T-helper 17 cell (primary cell): ENCODE results near the gene ARID4B. TPM values are rescaled to one million over a fixed set of nuclear protein-coding genes. Genes with fewer than 3 reads are reported as not detected.
"Not testable (repeated sequence)": the region's sequence is repeated elsewhere in the genome, so short reads cannot be mapped to it uniquely, and the experiment has no call there.

Source experiments
- ATAC-seq: fragments of 150-1000 bp; cut with Tn5 transposase; 2 replicates; pipeline ENCODE4 v1.10.0; 2021; ENCODE audit warnings: mild to moderate bottlenecking, moderate library complexity
- DNase-seq, 3 donors: peaks; one replicate each; pipeline versions ENCODE4 v3.0.0 to v3.0.0-alpha.2; 2020 to 2021
- H3K9me3 ChIP-seq: one replicate; pipeline ENCODE4 v1.7.0; 2013; ENCODE audit warnings: low read length, mild to moderate bottlenecking; ENCODE audit not compliant: control insufficient read depth, poor library complexity, severe bottlenecking
- H3K27ac Mint-ChIP-seq: one replicate; pipeline ENCODE4 v1.8.0; 2022; ENCODE audit warnings: mild to moderate bottlenecking, moderate library complexity, mixed read lengths
- H3K27me3 Mint-ChIP-seq: one replicate; pipeline ENCODE4 v1.8.0; 2022; ENCODE audit warnings: mixed read lengths
- H3K36me3 Mint-ChIP-seq: one replicate; pipeline ENCODE4 v1.8.0; 2022; ENCODE audit warnings: low read depth, mixed read lengths
- H3K4me1 Mint-ChIP-seq: one replicate; pipeline ENCODE4 v1.8.0; 2022; ENCODE audit warnings: mild to moderate bottlenecking, mixed read lengths
- H3K4me3 Mint-ChIP-seq: one replicate; pipeline ENCODE4 v1.8.0; 2022; ENCODE audit warnings: mild to moderate bottlenecking, moderate library complexity, mixed read lengths
- total RNA-seq, 4 donors: library from RNA in 2 of 4; stranded (reverse) in 2 of 4; gene quantifications; one replicate each; pipeline ENCODE4 v1.2.3 and lab custom pipeline; 2022 to 2026

ARID4B gene
- total RNA-seq, 2 donors from 2014 or later = 163 to 182 TPM

DNA sequence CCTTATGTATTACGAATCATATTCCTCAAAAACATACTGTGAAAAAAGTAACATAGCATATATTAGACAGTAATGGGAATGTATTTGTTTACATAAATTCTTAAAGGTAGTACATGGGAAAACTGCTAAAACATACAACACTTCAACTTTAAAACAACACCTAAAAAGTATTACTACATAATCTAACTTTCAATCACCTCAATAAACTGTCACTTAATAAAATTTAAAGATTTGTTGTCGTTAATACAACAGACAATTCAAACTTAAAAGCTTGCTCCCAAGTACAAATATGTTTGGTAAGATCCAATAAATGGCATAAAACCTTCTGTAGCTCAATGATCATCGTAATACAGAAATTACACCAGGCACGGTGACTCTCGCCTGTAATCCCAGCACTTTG is 3.7 kb downstream of the ARID4B start:
- DNase-seq (no peak), ATAC-seq (no peak)
- Mint-ChIP-seq H3K27me3 (no peaks in the 10 kb centered on the region), H3K4me1 (peaks cover 47% of the 10 kb centered on the region), H3K36me3 (peaks cover 21% of the 10 kb centered on the region), H3K4me3 (peak overlapping the region; percentile 87), H3K27ac (no peak overlapping the region)
- H3K9me3 ChIP-seq = no peaks in the 10 kb centered on the region

DNA sequence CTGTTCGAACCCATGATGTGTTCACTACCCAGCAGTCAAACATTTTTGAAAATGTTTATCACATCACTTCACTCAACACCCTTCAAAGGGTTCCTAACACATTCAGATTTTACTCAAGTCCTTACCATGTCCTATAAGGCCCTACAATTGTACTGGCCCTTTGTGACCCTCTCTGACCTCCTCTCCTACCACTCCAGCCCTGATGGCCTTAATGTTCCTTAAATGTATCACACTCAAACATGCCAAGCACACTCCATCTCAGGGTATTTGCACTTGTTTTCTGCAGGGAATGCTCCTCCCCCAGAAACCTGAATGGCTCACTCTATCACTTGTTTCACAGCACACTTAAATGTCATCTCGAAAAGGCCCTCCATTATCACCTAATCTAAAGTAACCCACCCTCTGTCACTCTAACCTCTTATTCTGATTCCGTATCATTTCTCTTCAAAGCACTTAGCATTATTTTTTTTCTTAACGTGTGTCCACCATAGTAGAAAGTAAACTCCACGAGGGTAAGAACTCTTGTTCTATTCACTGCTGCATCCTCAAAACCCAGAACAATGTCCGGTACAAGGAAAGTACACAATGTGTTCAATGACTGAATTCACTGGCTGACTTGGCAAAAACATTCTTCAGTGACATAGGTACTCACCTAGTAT is 7.3 kb downstream of the ARID4B start:
- Mint-ChIP-seq H3K27me3 (no peaks in the 10 kb centered on the region), H3K27ac (peak overlapping the region; percentile 90), H3K36me3 (peaks cover 19% of the 10 kb centered on the region), H3K4me3 (peak overlapping the region; percentile 71), H3K4me1 (peaks cover 61% of the 10 kb centered on the region)
- DNase-seq (no peak), ATAC-seq (no peak)
- H3K9me3 ChIP-seq = no peaks in the 10 kb centered on the region

DNA sequence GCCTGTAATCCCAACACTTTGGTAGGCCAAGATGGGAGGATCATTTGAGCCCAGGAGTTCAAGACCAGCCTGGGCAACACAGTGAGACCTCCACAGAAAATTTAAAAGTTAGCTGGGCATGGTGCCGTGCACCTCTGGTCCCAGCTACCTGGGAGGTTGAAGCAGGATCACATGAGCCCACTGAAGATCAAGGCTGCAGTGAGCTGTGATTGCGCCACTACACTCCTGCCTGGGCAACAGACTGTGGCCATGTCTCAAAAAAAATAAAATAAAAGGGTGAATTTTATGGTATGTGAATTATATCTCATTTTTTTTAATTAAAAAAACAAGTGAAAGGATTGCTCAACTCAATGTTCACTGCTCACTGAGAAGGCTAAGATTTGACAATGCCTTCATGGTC is 8.7 kb downstream of the ARID4B start:
- no peak for DNase-seq
- peak overlapping the region; percentile 15 for H3K4me3 Mint-ChIP-seq
- no peak for ATAC-seq
- H3K4me1 Mint-ChIP-seq = peaks cover 62% of the 10 kb centered on the region
- no peaks in the 10 kb centered on the region for H3K27me3 Mint-ChIP-seq
- H3K27ac Mint-ChIP-seq = peak overlapping the region; percentile 74
- peaks cover 19% of the 10 kb centered on the region for H3K36me3 Mint-ChIP-seq
- H3K9me3 ChIP-seq = no peaks in the 10 kb centered on the region

DNA sequence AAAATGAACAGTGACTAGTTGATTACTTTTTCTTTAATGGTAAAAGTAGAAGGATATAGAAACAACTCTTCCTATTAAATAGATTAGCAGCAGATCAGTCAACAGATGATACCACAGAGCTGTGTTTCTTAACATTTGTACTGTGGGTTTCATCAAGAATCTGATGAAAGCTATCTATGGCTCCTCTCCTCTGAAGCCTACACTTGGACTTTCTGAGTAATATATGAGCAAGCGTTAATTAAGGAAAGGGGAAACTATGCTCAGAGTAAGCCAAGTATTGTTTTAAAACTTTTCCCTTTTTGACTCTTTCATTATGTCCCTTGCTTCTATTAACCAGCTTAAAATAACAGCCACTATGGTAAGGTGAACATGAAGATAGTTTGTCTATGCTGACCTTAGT is 10.8 kb downstream of the ARID4B start:
- peaks cover 13% of the 10 kb centered on the region for H3K36me3 Mint-ChIP-seq
- no peaks in the 10 kb centered on the region for H3K9me3 ChIP-seq
- no peak overlapping the region for H3K27ac Mint-ChIP-seq
- DNase-seq = no peak
- ATAC-seq = no peak
- H3K27me3 Mint-ChIP-seq = no peaks in the 10 kb centered on the region
- peaks cover 63% of the 10 kb centered on the region for H3K4me1 Mint-ChIP-seq
- H3K4me3 Mint-ChIP-seq = peak overlapping the region; percentile 9

DNA sequence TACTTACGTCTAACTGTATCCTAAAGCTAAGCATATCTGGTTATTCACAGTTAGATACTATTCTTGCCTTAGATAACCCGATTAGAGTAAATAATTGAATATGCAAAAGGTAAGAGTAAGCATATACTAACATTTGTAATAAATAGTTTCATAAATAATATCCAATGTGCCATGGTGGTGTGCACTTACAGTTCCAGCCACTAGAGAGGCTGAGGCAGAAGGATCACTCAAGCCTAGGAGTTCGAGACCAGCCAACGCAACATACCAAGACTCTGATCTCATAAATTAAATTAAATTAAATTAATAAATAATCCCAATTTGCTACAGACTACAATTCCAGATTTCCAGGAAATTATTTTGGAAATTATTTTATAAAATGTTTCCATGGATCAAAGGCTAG is 12.2 kb downstream of the ARID4B start:
- no peak overlapping the region for H3K27ac Mint-ChIP-seq
- H3K4me3 Mint-ChIP-seq = no peak overlapping the region
- ATAC-seq (no peak), DNase-seq (no peak)
- no peaks in the 10 kb centered on the region for H3K9me3 ChIP-seq
- H3K36me3 Mint-ChIP-seq = peaks cover 10% of the 10 kb centered on the region
- peaks cover 59% of the 10 kb centered on the region for H3K4me1 Mint-ChIP-seq
- no peaks in the 10 kb centered on the region for H3K27me3 Mint-ChIP-seq

DNA sequence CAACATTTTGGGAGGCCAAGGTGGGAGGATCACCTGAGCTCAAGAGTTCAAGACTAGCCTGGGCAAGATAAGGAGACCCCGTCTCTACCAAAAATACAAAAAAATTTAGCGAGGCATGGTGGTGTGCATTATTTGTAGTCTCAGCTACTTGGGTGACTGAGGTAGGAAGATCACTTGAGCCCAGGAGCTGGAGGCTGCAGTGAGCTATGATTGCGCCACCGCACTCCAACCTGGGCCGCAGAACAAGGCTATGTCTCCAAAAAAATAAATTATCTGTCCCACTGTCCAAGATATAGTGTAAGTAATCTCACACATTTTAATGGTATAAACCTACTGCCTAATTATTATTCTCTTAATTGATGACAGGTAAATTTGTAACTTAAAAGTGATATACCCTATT is 12.8 kb downstream of the ARID4B start:
- Mint-ChIP-seq H3K27ac (peak overlapping the region; percentile 8), H3K27me3 (no peaks in the 10 kb centered on the region), H3K36me3 (peaks cover 5% of the 10 kb centered on the region), H3K4me3 (no peak overlapping the region), H3K4me1 (peaks cover 57% of the 10 kb centered on the region)
- no peak for DNase-seq
- H3K9me3 ChIP-seq = no peaks in the 10 kb centered on the region
- no peak for ATAC-seq

DNA sequence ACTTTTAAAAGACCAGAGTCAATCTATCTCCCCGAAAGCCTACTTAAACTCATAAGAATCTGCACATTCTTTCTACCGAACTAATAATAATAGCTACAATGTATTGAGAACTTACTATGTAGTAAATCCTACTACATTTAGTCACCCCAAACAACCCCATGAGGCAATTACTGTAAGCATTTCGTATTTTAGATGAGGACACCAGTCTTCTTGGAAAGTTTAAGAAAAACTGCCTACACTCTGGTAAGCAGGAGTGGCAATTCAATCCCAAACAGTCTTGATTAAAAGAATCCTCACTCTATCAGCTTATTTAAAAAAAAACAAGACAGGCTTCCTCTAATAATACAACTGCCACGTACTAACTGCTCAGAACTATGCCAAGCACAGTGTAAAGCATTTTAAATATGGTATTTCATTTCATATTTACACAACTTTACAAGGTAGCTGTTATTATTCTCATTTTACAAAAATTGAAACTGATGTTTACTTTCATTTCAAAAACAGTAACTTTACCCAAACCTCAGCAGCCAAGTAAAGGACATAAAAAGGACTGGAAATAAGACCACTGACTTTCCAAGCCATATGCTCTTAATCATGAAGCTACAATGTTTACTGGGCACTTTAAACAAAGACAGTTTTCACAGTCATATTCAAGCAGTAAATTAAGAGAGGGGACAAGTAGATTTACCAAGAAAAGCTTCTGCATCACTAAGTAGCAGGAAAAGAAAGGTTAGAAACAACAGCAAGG is 13.9 kb downstream of the ARID4B start:
- ATAC-seq = peak; percentile 5
- Mint-ChIP-seq H3K27me3 (no peaks in the 10 kb centered on the region), H3K4me1 (peaks cover 49% of the 10 kb centered on the region), H3K36me3 (peaks cover 4% of the 10 kb centered on the region), H3K4me3 (peak overlapping the region; percentile 76), H3K27ac (peak overlapping the region; percentile 80)
- DNase-seq = no peak
- no peaks in the 10 kb centered on the region for H3K9me3 ChIP-seq

DNA sequence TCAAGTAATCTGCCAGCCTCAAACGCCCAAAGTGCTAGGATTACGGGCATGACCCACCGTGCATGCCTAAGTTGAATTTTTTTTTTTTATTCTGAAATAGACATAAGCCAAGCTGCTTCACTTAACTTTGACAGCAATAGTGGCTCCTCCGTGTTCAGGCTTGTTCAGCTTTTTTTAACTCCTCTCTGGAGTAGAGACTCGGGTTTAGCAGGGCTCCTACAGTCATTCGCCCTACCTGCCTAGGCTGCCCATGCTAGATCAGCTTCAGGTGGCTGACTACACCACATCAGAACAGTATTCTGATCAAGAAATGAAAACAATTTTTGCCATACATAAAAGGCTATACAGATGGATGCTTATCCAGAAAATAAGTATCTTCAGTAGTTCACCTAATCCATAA is 14.7 kb downstream of the ARID4B start:
- peaks cover 44% of the 10 kb centered on the region for H3K4me1 Mint-ChIP-seq
- no peaks in the 10 kb centered on the region for H3K36me3 Mint-ChIP-seq
- DNase-seq = no peak
- H3K9me3 ChIP-seq = no peaks in the 10 kb centered on the region
- ATAC-seq = peak; percentile 60
- H3K27me3 Mint-ChIP-seq = no peaks in the 10 kb centered on the region
- peak overlapping the region; percentile 80 for H3K27ac Mint-ChIP-seq
- peak overlapping the region; percentile 76 for H3K4me3 Mint-ChIP-seq

DNA sequence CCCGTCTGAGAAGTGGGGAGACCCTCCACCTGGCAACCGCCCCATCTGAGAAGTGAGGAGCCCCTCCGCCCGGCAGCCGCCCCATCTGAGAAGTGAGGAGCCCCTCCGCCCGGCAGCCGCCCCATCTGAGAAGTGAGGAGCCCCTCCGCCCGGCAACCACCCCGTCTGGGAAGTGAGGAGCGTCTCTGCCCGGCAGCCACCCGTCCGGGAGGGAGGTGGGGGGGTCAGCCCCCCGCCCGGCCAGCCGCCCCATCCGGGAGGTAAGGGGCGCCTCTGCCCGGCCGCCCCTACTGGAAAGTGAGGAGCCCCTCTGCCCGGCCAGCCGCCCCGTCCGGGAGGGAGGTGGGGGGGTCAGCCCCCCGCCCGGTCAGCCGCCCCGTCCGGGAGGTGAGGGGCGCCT is 18.8 kb downstream of the ARID4B start:
- not testable (repeated sequence) for H3K9me3 ChIP-seq, H3K27ac Mint-ChIP-seq, H3K27me3 Mint-ChIP-seq, H3K4me3 Mint-ChIP-seq, DNase-seq, H3K36me3 Mint-ChIP-seq, ATAC-seq
- peaks cover 54% of the 10 kb centered on the region for H3K4me1 Mint-ChIP-seq

DNA sequence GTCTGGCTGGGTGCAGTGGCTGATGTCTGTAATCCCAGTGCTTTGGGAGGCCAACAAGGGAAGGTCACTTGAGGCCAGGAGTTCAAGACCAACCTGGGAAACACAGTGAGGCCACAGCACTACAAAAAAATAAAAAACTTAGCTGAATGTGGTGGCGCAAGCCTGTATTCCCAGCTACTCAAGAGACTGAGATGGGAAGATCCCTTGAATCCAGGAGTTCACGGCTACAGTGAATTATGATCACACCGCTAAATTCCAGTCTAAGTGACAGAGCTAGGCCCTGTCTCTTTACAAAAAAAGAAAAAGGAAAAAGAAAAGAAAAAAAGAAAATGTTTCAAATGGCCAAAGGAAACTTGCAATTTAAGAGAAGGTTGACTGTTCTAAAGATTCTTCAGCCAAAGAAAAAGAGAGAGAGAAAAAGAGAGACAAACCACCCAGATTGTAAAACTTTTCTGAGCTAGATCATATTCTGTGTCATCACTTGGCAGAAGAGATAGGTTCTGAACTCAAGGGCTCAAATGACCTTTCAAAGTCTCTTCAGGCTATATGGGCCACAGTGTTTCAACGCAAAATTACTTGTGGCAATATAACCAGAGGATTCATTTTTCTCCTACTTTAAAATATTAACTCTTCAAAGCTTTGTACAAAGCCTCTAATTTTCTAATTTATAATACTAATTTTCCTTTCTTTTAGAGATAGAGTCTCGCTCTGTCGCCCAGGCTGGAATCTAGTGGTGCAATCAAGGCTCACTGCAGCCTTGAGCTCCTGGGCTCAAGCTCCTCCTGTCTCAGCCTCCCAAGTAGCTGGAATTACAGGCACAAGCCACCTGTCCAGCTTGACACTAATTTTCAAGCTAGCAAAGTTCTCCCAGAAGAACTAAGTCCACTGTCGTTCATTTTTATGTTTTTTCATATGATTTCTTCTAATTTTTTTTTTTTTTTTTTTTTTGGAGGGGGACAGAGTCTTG is 20.5 kb downstream of the ARID4B start:
- Mint-ChIP-seq H3K27ac (peak overlapping the region; percentile 79), H3K4me1 (peaks cover 51% of the 10 kb centered on the region), H3K27me3 (no peaks in the 10 kb centered on the region), H3K36me3 (no peaks in the 10 kb centered on the region), H3K4me3 (peak overlapping the region; percentile 15)
- no peak for DNase-seq
- no peaks in the 10 kb centered on the region for H3K9me3 ChIP-seq
- no peak for ATAC-seq

DNA sequence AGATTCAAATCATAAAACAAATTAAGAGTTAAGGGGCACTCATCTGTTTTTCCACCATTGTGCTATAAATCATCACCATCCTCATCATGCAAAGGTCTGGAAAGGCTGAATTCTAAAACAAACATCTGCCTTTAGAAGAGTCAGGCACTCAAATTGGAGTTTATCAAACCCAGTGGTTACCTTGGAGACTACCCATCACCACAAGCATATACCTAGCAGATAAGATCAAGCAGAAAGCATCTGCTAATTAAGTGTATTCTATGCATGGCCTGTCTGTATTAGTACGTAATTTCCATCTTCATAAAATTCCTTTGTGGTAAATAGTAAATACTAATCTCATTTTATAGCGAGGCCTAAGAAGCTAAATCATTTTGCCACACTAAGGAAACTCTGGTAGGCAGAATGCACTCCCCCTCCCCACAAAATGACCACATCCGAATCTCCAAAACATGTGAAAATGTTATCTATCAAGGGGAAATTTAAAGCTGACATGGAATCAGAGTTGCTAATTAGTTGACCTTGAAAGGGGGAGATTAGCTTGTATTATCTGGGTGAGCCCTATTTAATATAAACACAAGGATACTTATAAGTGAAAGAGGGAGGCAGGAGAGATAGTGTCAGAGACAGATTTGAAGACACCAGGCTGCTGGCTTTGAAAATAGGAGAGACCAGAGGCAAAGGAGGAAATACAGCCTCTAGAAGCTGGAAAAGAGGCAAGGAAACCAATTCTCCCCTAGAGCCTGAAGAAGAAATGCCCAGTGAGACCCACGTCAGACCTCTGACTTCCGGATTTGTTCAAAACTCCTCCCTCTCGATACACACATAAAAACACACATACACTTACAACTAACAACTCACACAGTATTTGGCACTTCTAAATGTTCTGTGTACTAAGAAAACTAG is 23.2 kb downstream of the ARID4B start:
- ATAC-seq (peak; percentile 90), DNase-seq (peak in 1 of 3 donors; percentile 34)
- H3K9me3 ChIP-seq = no peaks in the 10 kb centered on the region
- Mint-ChIP-seq H3K27me3 (no peaks in the 10 kb centered on the region), H3K4me1 (peaks cover 45% of the 10 kb centered on the region), H3K4me3 (peak overlapping the region; percentile 72), H3K36me3 (no peaks in the 10 kb centered on the region), H3K27ac (peak overlapping the region; percentile 99)

DNA sequence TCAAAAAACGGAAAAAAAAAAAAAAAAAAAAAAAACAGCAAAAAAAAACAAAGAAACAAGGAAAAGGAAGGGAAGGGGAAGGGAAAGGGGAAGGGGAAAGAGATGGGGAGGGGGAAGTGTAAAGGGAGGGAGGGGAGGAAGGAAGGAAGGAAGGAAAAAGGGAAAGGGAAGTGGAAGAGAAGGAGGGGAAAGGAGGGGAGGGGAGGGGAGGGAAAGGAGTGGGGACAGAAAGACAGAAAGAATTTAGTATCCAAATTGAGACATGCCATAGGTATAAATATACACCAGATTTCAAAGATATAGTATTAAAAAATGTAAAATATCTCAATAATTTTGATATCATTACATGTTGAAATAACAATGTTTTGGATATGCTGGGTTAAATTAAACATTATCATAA is 25.8 kb downstream of the ARID4B start:
- Mint-ChIP-seq H3K27ac (peak overlapping the region; percentile 99), H3K27me3 (no peaks in the 10 kb centered on the region), H3K4me3 (peak overlapping the region; percentile 12), H3K36me3 (no peaks in the 10 kb centered on the region), H3K4me1 (peaks cover 57% of the 10 kb centered on the region)
- ATAC-seq = no peak
- no peak for DNase-seq
- H3K9me3 ChIP-seq = no peaks in the 10 kb centered on the region
